Measurements from ENCODE around the gene PPP1R2C.

DNA sequence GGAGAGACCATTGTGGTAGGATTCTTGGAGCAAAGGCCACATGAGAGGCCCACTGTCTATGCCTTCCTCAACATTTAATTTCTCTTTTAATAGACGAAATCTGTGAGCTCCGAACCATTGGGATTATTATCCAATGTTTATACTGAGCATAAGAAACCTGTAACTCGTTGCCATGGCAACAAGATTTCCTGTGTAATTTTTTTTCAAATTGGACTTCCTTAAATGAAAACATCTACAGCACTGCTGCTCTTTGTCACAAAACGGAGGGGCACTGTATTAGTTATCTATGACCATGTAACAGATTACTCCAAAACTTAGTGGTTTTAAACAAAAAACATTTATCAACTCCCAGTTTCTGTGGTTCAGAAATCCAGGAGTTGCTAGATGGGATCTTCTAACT, 38.7 kb downstream of the PPP1R2C start:
- no peak for TF ChIP-seq CTCF (IDR thresholded peaks at IDR 0.05; ENCODE audit: low read depth, low read length, missing input control)
- TF ChIP-seq, protein P1, sequence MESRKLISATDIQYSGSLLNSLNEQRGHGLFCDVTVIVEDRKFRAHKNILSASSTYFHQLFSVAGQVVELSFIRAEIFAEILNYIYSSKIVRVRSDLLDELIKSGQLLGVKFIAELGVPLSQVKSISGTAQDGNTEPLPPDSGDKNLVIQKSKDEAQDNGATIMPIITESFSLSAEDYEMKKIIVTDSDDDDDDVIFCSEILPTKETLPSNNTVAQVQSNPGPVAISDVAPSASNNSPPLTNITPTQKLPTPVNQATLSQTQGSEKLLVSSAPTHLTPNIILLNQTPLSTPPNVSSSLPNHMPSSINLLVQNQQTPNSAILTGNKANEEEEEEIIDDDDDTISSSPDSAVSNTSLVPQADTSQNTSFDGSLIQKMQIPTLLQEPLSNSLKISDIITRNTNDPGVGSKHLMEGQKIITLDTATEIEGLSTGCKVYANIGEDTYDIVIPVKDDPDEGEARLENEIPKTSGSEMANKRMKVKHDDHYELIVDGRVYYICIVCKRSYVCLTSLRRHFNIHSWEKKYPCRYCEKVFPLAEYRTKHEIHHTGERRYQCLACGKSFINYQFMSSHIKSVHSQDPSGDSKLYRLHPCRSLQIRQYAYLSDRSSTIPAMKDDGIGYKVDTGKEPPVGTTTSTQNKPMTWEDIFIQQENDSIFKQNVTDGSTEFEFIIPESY (IDR thresholded peaks at IDR 0.05) = no peak
- no peak for TF ChIP-seq TAF1 (conservative IDR thresholded peaks at IDR 0.05)
- no peak for TF ChIP-seq SP1 (IDR thresholded peaks at IDR 0.05)
- TF ChIP-seq YY1 (IDR thresholded peaks at IDR 0.05) = no peak
- no peak for TF ChIP-seq REST (IDR thresholded peaks at IDR 0.05)
- TF ChIP-seq JUND (IDR thresholded peaks at IDR 0.05) = no peak
